ENCODE results near the gene CFAP206. TPM values are rescaled to one million over a fixed set of nuclear protein-coding genes. Genes with fewer than 3 reads are reported as not detected.

CFAP206 gene
- total and polyA plus RNA-seq, 2 donors (not counting 1 experiment from before 2014, with no cell fraction given), result not detected

Small RNAs within 50 kb of the gene (small RNA-seq; reads per million reads assigned to genes)
- gene AL049697.2 (ENCODE audit: insufficient read length, low read depth, low replicate concordance) (not detected), gene RNU6-444P (ENCODE audit: insufficient read length, low read depth, low replicate concordance) (not detected)

Other genes starting within 250 kb of the CFAP206 start
- 18.7 and 19.1 TPM in 2 replicates for gene SMIM8, start 85.4 kb upstream of the CFAP206 start, total RNA-seq
- gene SMIM8, start 85.4 kb upstream of the CFAP206 start, polyA plus RNA-seq, result 3.7 and 5.1 TPM in 2 replicates
- gene GJB7, start 78.7 kb upstream of the CFAP206 start, total RNA-seq, result not detected in 2 replicates
- not detected in 2 replicates for gene GJB7, start 78.7 kb upstream of the CFAP206 start, polyA plus RNA-seq
- 10.0 and 11.8 TPM in 2 replicates for gene C6orf163, start 63.2 kb upstream of the CFAP206 start, total RNA-seq
- 0.57 and 1.1 TPM in 2 replicates for gene C6orf163, start 63.2 kb upstream of the CFAP206 start, polyA plus RNA-seq
- gene SLC35A1, start 65.0 kb downstream of the CFAP206 start, total RNA-seq, result 15.1 and 15.6 TPM in 2 replicates
- 9.1 and 13.8 TPM in 2 replicates for gene SLC35A1, start 65.0 kb downstream of the CFAP206 start, polyA plus RNA-seq
- 37.9 and 38.7 TPM in 2 replicates for gene RARS2, start 182.0 kb downstream of the CFAP206 start, total RNA-seq
- gene RARS2, start 182.0 kb downstream of the CFAP206 start, polyA plus RNA-seq, result 7.1 and 8.1 TPM in 2 replicates
- gene ORC3, start 182.2 kb downstream of the CFAP206 start, total RNA-seq, result 27.8 and 31.2 TPM in 2 replicates
- 15.4 and 16.1 TPM in 2 replicates for gene ORC3, start 182.2 kb downstream of the CFAP206 start, polyA plus RNA-seq